ENCODE results near the gene KIAA0232.
"Not testable (repeated sequence)": the region's sequence is repeated elsewhere in the genome, so short reads cannot be mapped to it uniquely, and the experiment has no call there.

KIAA0232 gene

DNA sequence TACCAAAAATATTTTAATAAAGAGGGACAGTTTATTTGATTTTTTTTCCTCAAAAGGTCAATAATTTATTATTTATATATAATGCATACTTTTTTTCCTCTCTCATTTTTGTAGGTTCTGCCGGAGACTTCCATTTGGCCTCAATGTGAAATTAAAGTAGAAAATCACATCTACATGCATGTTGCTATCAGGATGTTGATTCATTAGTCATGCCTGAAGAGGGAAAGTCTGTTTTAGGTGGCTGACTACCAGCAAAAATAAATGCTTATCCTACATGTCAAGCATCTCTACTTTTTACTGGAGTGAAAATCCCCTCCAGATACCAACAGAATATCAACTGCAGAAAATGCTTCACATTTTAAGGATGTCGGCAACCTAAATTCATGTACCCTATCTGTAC, 41.5 kb downstream of the KIAA0232 start:
- FAIRE-seq (peak; percentile 48), DNase-seq (ENCODE audit: insufficient read length) (no peak)
- TF ChIP-seq POLR2AphosphoS5 (IDR thresholded peaks at IDR 0.05; ENCODE audit: low read depth, low read length) (no peak), POLR2A (IDR thresholded peaks at IDR 0.05; ENCODE audit: low read depth, low read length) (no peak), TAF1 (IDR thresholded peaks at IDR 0.05; ENCODE audit: borderline replicate concordance, low read depth, low read length) (no peak)

DNA sequence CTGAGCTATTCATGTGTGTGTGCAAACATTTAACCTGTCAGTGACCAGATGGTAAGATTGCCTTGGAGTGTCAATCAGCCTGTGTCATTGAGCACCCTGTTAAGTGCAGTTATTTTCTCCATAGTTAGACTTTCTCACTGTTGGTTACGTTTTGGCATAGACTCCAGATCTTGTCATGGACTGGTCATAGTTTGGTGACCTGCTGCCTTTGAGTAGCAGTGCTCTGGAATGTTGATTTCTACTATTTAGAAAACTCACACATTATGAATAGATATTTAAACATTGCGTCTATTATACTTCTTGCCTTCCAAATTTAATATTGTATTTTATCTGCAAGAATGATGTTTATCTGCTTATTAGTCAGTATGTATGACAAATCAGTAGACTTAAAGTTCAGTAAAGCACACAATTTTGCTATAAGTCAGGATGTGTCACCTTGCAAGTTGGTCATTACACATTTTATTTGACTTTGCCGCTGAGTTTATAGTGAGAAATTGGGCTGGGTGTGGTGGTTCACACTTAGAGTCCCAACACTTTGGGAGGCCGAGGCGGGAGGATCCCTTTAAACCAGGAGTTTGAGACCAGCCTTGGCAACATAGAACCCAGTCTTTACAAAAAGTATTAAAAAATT, 42.4 kb downstream of the KIAA0232 start:
- TF ChIP-seq POLR2AphosphoS5 (IDR thresholded peaks at IDR 0.05; ENCODE audit: low read depth, low read length) (no peak), TAF1 (IDR thresholded peaks at IDR 0.05; ENCODE audit: borderline replicate concordance, low read depth, low read length) (no peak)
- DNase-seq (ENCODE audit: insufficient read length) (no peak), FAIRE-seq (no peak)

DNA sequence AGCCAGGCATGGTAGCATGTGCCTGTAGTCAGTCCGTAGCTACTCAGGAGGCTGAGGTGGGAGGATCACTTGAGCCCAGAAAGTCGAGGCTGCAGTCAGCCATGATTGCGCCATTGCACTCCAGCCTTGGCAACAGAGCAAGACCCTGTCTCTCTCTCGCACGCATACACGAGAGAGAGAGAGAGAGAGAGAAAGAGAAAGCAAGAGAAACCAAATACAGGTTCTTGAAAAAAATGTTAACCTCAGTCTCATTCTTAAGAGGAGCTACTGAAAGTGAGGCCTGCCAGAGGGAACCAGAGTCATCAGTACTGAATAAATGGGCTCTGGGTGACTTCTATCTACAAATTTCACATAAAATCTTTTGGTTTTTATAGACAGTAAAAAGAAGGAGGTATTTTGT, 42.9 kb downstream of the KIAA0232 start:
- FAIRE-seq, result no peak
- no peak for DNase-seq (ENCODE audit: insufficient read length)
- TF ChIP-seq POLR2A (IDR thresholded peaks at IDR 0.05; ENCODE audit: low read depth, low read length), result no peak
- TF ChIP-seq TAF1 (IDR thresholded peaks at IDR 0.05; ENCODE audit: borderline replicate concordance, low read depth, low read length), result no peak
- no peak for TF ChIP-seq POLR2AphosphoS5 (IDR thresholded peaks at IDR 0.05; ENCODE audit: low read depth, low read length)

DNA sequence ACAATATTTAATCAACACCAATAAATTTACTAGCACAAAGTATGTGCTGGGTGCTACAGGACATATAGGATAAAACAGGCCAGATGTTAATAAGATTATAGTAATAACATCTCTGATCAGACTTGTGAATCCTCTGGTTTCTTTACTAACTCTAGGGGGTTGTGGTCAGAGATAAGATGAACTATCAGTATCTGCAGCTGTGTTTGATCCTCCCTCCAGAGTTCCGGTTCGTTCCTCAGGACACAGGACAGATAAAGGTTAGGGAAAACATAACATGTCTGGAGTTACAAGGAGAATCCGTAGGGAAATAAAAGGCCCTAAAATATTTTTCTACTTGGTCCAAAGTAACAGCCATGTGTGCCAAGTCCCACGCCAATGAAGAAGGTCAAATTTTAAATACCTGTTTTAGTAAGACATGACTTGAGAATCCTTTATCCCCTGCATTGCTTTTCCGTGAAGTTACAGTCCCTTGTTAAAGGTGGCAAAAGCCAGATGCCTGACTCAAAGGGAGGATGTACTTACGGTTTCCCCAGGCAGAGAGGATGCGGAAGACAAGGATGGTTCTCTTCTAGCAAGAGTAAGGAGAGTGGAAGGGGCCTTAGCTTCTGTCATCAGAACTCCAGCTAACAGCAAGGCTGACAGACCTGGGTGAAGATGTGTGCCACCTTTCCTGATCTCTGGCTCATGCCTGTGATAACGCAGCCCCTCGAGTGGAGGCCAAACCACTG, 44.4 kb downstream of the KIAA0232 start:
- no peak for DNase-seq (ENCODE audit: insufficient read length)
- FAIRE-seq, result no peak
- TF ChIP-seq POLR2AphosphoS5 (IDR thresholded peaks at IDR 0.05; ENCODE audit: low read depth, low read length), result no peak
- TF ChIP-seq TAF1 (IDR thresholded peaks at IDR 0.05; ENCODE audit: borderline replicate concordance, low read depth, low read length), result no peak
- TF ChIP-seq POLR2A (IDR thresholded peaks at IDR 0.05; ENCODE audit: low read depth, low read length), result no peak

DNA sequence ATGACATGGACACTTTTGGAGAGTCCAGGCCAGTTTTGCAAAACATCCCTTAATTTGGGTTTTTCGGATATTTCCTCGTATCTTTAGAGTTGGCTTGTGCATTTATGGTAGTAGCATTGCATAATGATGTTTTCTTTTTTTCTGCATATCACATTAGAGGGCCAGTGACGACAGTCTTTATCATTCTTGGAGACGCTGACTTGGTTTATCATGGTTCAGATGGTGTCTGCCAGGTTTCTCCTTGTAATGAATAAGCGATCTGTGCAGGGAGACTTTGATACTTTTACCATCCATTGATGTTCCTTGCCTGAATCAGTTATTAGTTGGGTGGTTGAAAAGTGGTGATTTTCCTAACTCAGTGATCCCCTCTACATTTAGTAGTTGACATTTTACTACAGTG, 46.6 kb downstream of the KIAA0232 start:
- DNase-seq (ENCODE audit: insufficient read length), result no peak
- no peak for TF ChIP-seq POLR2A (IDR thresholded peaks at IDR 0.05; ENCODE audit: low read depth, low read length)
- FAIRE-seq, result no peak

DNA sequence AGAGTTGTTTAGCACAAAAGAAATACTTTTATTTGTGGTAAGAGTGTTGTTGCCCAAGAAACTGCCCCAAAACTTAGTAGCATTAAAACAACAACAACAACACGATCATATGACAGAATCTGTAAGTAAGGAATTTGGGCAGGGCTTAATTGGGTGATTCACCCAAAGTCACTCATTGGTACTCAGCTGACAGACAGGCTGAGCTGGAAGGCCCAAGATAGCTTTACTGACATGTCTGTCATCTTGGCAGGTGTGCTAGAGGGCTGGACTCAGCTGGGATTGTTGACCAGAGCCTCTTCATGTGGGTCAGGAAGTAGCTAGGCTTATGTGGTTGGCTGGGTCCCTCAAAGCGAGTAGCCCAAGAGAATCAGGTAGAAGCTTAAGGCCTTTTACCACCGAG, 52.3 kb downstream of the KIAA0232 start:
- FAIRE-seq (no peak), DNase-seq (ENCODE audit: insufficient read length) (no peak)
- no peak for TF ChIP-seq POLR2AphosphoS5 (IDR thresholded peaks at IDR 0.05; ENCODE audit: low read depth, low read length)
- no peak for TF ChIP-seq POLR2A (IDR thresholded peaks at IDR 0.05; ENCODE audit: low read depth, low read length)
- no peak for TF ChIP-seq TAF1 (IDR thresholded peaks at IDR 0.05; ENCODE audit: borderline replicate concordance, low read depth, low read length)

DNA sequence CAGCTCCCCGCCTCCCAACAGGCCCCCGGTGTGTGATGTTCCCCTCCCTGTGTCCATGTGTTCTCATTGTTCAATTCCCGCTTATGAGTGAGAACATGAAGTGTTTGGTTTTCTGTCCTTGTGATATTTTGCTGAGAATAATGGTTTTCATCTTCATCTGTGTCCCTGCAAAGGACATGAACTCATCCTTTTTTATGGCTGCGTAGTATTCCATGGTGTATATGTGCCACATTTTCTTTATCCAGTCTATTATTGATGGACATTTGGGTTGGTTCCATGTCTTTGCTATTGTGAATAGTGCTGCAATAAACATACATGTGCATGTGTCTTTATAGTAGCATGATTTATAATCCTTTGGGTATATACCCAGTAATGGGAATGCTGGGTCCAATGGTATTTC, 53.1 kb downstream of the KIAA0232 start:
- not testable (repeated sequence) for FAIRE-seq; DNase-seq (ENCODE audit: insufficient read length)

DNA sequence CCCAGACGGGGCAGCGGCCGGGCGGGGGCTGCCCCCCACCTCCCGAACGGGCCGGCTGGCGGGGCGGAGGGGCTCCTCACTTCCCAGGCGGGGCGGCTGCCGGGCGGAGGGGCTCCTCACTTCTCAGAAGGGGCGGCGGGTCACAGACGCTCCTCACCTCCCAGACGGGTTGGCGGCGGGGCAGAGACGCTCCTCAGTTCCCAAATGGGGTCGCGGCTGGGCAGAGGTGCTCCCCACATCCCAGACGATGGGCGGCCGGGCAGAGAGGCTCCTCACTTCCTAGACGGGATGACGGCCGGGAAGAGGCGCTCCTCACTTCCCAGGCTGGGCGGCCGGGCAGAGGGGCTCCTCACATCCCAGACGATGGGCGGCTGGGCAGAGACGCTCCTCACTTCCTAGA, 54.6 kb downstream of the KIAA0232 start:
- FAIRE-seq; DNase-seq (ENCODE audit: insufficient read length): not testable (repeated sequence)

DNA sequence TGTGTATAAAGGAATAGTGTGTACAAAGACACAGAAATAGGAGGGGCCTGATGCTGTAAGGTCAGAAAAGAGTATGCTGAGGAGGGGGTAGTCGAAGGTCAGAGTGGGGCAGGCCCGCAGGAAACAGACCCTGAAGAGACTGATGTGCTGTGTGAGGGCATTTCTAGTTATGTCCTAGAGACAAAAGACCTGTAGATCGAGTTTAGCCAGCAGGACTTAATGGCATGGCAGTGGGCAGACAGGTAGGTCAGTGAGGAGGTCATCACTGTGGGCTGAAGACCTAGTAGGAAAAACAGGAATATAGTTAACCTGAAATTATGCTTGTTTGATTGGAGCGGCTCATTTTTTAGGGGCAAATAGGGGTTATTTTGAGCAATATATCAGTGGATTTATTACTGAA, 57.1 kb downstream of the KIAA0232 start:
- TF ChIP-seq TAF1 (IDR thresholded peaks at IDR 0.05; ENCODE audit: borderline replicate concordance, low read depth, low read length), result no peak
- no peak for TF ChIP-seq POLR2AphosphoS5 (IDR thresholded peaks at IDR 0.05; ENCODE audit: low read depth, low read length)
- no peak for TF ChIP-seq POLR2A (IDR thresholded peaks at IDR 0.05; ENCODE audit: low read depth, low read length)
- FAIRE-seq (no peak), DNase-seq (ENCODE audit: insufficient read length) (no peak)

DNA sequence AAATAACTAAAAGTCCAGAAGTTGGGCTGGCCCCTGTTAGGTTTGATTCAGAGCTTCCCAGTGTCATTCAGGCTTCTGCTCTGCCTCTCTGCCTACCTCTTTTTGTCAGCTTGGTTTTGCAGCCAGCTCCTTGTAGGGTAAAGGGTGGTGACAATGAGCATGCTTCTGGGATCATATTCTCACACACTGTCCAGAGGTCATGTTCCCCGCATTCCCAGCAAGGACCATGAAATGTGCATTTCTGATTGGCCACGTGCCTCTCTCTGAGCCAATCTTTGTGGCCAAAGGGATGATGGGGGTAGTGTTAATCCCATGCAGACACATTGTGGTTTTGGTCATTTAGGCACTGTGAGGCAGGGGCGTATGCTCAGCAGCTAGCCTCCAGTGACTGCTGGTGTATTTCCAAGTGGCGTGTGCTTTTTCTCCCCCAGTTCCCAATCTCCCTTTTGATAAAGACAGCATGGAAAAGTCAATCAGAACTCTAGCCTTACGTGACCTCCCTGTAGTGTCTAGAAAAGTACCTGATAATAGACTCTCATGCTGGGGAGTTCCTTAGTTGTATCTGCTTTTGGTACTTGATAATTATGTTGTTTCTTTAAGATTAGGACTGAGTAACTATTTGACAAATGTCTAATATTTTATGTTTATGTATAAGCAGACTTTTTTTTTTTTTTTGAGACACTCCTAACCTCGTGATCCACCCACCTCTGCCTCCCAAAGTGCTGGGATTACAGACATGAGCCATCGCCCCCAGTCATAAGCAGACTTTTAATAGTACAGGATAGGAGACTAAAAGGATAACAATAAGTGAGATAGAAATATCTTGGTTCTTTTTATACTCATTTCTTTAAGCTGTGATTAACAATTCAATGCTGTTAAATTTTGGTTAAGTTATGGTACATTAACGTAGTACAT, 57.8 kb downstream of the KIAA0232 start:
- no peak for FAIRE-seq
- TF ChIP-seq POLR2AphosphoS5 (IDR thresholded peaks at IDR 0.05; ENCODE audit: low read depth, low read length) (no peak), POLR2A (IDR thresholded peaks at IDR 0.05; ENCODE audit: low read depth, low read length) (no peak), TAF1 (IDR thresholded peaks at IDR 0.05; ENCODE audit: borderline replicate concordance, low read depth, low read length) (no peak)
- DNase-seq (ENCODE audit: insufficient read length), result no peak

DNA sequence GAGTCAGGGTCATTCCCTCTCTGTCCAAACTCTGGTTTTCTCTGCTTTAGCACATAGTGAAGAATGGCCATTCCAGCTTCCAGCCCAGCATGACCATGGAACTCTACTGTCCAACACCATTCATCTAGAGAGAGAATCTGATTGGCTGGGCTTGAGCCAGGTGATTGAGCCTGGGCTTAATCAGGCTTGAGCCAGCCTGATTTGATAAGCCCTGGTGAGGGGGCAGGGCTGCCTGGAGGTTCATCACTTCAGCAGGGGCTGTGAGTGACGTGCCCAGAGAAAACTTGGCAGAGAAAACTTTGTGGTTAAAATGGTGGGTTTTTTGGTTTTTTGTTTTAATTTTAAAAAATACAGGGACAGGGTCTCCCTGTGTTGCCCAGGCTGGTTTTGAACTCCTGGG, 62.5 kb downstream of the KIAA0232 start:
- DNase-seq (ENCODE audit: insufficient read length) (no peak), FAIRE-seq (no peak)
- no peak for TF ChIP-seq POLR2AphosphoS5 (IDR thresholded peaks at IDR 0.05; ENCODE audit: low read depth, low read length)

DNA sequence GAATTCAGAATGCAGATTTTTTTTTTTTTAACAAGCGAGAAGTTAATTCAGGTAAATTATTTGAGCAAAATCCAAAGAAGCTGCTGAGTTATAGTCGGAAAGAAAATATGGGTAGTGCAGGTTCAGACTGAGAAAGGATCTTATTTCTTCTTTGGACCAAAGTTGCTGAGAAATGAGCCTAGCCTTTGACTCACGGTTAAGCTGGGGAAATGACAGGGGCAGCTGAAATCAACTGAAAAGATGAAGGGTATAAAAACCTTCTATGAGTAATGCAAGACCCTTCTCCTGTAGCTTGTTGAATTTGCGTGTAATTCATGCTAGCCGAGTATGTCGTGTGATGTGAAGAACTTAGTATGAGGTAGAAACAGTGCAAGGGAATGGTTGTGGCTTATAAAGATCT, 63.0 kb downstream of the KIAA0232 start:
- FAIRE-seq, result no peak
- TF ChIP-seq POLR2A (IDR thresholded peaks at IDR 0.05; ENCODE audit: low read depth, low read length), result no peak
- no peak for TF ChIP-seq TAF1 (IDR thresholded peaks at IDR 0.05; ENCODE audit: borderline replicate concordance, low read depth, low read length)
- no peak for TF ChIP-seq POLR2AphosphoS5 (IDR thresholded peaks at IDR 0.05; ENCODE audit: low read depth, low read length)
- DNase-seq (ENCODE audit: insufficient read length), result no peak
